OCI-LY3 (cell line): ENCODE data around the gene TPO.

Experiments used
- CTCF ChIP-seq: fragments of 200-600, 300-600 bp; sonication (generic); IDR thresholded peaks from 2 replicates; pipeline ENCODE4 v1.5.1; 2014; ENCODE audit warnings: antibody characterized with exemption, low read length, low read depth
- EZH2phosphoT487 ChIP-seq: fragments of 200-600 bp; shearing (Covaris generic); IDR thresholded peaks from 2 replicates; pipeline ENCODE4 v1.6.1; 2018; ENCODE audit warnings: antibody characterized with exemption, mixed run types, low read depth

- TF ChIP-seq CTCF: no peak
- no peak for TF ChIP-seq EZH2phosphoT487
Observed at GRCh38 chr2:1585635-1586034, 172.4 kb downstream of the TPO start.
